Uterus (tissue), 2 donors: ENCODE measurements around the gene KCND3.

Experiments
- POLR2A ChIP-seq, 2 donors: fragments of 450-650 bp; IDR thresholded peaks; one replicate each; pipeline ENCODE4 v1.6.1; 2016; ENCODE audit warnings: antibody characterized with exemption in 2 of 2, mild to moderate bottlenecking in 1 of 2, moderate library complexity in 1 of 2
- TF ChIP-seq, protein P1 (sequence below), 4 experiments: fragments of 200-600 bp in 2 of 4; fragments of 450-650 bp in 2 of 4; sonication (generic) in 2 of 4; IDR thresholded peaks; one replicate each; pipeline ENCODE4 v1.5.1; 2016 to 2019; ENCODE audit warnings: antibody characterized with exemption in 4 of 4, mild to moderate bottlenecking in 2 of 4, moderate library complexity in 1 of 4

DNA sequence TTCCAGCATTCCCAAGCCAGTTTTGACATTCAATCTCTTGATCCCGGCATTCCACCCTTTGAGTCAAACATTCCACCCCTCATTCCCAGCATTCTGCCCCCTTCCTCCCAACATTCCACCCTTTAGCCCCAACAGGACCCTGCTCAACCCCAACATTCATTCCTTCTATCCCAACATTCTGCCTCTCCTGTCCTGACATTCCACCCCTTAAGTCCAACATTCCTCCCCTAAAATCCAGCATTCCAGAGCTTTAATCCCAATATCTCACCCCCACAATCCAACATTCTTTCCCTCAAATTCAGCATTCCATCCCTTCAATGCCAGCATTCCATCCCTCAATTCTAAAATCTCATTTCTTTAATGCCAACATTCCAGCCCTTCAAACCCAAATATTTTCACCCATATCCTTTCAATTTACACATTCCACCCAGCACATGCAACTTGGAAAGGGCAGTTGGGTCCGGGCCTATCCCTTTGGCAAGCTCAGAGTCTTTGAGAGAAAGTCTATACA lies 210.9 kb downstream of the KCND3 start:
- TF ChIP-seq, protein P1, sequence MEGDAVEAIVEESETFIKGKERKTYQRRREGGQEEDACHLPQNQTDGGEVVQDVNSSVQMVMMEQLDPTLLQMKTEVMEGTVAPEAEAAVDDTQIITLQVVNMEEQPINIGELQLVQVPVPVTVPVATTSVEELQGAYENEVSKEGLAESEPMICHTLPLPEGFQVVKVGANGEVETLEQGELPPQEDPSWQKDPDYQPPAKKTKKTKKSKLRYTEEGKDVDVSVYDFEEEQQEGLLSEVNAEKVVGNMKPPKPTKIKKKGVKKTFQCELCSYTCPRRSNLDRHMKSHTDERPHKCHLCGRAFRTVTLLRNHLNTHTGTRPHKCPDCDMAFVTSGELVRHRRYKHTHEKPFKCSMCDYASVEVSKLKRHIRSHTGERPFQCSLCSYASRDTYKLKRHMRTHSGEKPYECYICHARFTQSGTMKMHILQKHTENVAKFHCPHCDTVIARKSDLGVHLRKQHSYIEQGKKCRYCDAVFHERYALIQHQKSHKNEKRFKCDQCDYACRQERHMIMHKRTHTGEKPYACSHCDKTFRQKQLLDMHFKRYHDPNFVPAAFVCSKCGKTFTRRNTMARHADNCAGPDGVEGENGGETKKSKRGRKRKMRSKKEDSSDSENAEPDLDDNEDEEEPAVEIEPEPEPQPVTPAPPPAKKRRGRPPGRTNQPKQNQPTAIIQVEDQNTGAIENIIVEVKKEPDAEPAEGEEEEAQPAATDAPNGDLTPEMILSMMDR (IDR thresholded peaks at IDR 0.05): no peak
- no peak for TF ChIP-seq POLR2A (IDR thresholded peaks at IDR 0.05)
